GM18499 (cell line): ENCODE measurements around the gene IGSF21.

Experiments used
- ATAC-seq: cut with Tn5 transposase; IDR thresholded peaks from one replicate; pipeline ENCODE4 v1.9.1; 2021; ENCODE audit warnings: moderate number of reproducible peaks; ENCODE audit not compliant: insufficient read depth, unreplicated experiment

The IGSF21 gene

GRCh38 chr1:18246543-18246942 lies 138.9 kb downstream of the IGSF21 start:
- no peak for ATAC-seq

GRCh38 chr1:18247151-18247550 lies 139.6 kb downstream of the IGSF21 start:
- no peak for ATAC-seq

GRCh38 chr1:18249631-18250030 lies 142.0 kb downstream of the IGSF21 start:
- ATAC-seq, result no peak

GRCh38 chr1:18253093-18253492 lies 145.5 kb downstream of the IGSF21 start:
- ATAC-seq, result no peak

- no peak for ATAC-seq
Observed at GRCh38 chr1:18256282-18257235, 149.0 kb downstream of the IGSF21 start.

GRCh38 chr1:18257778-18258177 lies 150.2 kb downstream of the IGSF21 start:
- no peak for ATAC-seq

GRCh38 chr1:18261891-18262290 lies 154.3 kb downstream of the IGSF21 start:
- ATAC-seq, result no peak

- ATAC-seq, result no peak
Observed at GRCh38 chr1:18262726-18263125, 155.1 kb downstream of the IGSF21 start.

- no peak for ATAC-seq
Observed at GRCh38 chr1:18263547-18264120, 156.0 kb downstream of the IGSF21 start.

- ATAC-seq, result no peak
Observed at GRCh38 chr1:18264450-18265039, 156.9 kb downstream of the IGSF21 start.

- no peak for ATAC-seq
Observed at GRCh38 chr1:18265641-18266040, 158.0 kb downstream of the IGSF21 start.

- no peak for ATAC-seq
Observed at GRCh38 chr1:18266391-18266790, 158.8 kb downstream of the IGSF21 start.

GRCh38 chr1:18271336-18271735 lies 163.7 kb downstream of the IGSF21 start:
- no peak for ATAC-seq

- no peak for ATAC-seq
Observed at GRCh38 chr1:18278946-18279345, 171.3 kb downstream of the IGSF21 start.

- no peak for ATAC-seq
Observed at GRCh38 chr1:18279351-18280074, 171.9 kb downstream of the IGSF21 start.

- ATAC-seq, result no peak
Observed at GRCh38 chr1:18280956-18281355, 173.4 kb downstream of the IGSF21 start.

GRCh38 chr1:18282851-18283600 lies 175.4 kb downstream of the IGSF21 start:
- ATAC-seq, result no peak

- no peak for ATAC-seq
Observed at GRCh38 chr1:18283601-18284385, 176.2 kb downstream of the IGSF21 start.

- ATAC-seq, result no peak
Observed at GRCh38 chr1:18284805-18285537, 177.4 kb downstream of the IGSF21 start.
